ENCODE data around the gene DPP3.
A peak's percentile ranks its signal among the peaks of the same experiment; 100 is the strongest.

The DPP3 gene

DNA sequence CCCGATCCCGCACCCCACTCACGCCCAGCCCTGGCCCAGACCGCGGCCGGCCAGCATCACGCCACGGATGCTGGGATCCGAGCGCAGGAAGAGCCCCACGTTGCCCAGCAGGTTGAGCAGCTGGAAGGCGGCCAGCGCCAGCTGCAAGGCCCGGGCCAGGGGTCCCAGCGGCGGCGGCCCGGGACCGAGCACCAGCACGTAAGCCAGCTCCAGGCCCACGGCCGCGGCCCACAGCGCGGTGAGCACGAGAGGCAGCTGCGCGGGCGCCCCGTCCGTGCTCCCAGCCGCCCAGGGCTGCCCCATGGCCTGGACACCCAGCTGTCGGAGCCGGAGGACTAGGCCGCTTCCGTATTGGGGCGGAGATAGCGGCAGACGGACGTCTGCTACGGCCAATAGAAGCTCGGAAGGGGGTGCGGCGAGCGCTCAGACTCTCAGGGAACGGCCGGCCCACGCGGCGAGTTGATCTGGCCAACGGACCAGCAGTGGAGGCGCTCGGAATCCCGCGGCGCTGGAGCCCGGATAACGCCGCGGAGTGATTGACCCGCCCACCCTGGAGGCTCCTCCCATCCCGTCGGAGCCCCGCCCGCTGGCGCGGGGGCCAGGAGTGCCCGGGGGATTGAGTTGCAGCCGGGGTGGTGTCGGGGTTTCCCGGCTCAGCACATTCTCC is 65.6 kb downstream of the DPP3 start, which contains the start of gene ZDHHC24 (continued):
- TF ChIP-seq ZBTB20 (tag by site-specific recombination; IDR thresholded peaks at IDR 0.05): peak; percentile 99
- TF ChIP-seq ZNF600 (tag by site-specific recombination; IDR thresholded peaks at IDR 0.05): peak; percentile 58; the same call in 1 of the 2 replicates
- peak; percentile 82 for TF ChIP-seq SP3 (tag by site-specific recombination; IDR thresholded peaks at IDR 0.05)
- TF ChIP-seq ZNF514 (tag by site-specific recombination; IDR thresholded peaks at IDR 0.05): no peak
- TF ChIP-seq, protein P1, sequence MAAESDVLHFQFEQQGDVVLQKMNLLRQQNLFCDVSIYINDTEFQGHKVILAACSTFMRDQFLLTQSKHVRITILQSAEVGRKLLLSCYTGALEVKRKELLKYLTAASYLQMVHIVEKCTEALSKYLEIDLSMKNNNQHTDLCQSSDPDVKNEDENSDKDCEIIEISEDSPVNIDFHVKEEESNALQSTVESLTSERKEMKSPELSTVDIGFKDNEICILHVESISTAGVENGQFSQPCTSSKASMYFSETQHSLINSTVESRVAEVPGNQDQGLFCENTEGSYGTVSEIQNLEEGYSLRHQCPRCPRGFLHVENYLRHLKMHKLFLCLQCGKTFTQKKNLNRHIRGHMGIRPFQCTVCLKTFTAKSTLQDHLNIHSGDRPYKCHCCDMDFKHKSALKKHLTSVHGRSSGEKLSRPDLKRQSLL (tag by site-specific recombination; IDR thresholded peaks at IDR 0.05): peak; percentile 96
- TF ChIP-seq ZNF561 (tag by site-specific recombination; IDR thresholded peaks at IDR 0.05; ENCODE audit: borderline replicate concordance): 0 out of 2 replicates have a peak, but pooled peaks have one; percentile 69
- no peak for TF ChIP-seq SP7 (tag by site-specific recombination; IDR thresholded peaks at IDR 0.05)
- TF ChIP-seq, protein P2, sequence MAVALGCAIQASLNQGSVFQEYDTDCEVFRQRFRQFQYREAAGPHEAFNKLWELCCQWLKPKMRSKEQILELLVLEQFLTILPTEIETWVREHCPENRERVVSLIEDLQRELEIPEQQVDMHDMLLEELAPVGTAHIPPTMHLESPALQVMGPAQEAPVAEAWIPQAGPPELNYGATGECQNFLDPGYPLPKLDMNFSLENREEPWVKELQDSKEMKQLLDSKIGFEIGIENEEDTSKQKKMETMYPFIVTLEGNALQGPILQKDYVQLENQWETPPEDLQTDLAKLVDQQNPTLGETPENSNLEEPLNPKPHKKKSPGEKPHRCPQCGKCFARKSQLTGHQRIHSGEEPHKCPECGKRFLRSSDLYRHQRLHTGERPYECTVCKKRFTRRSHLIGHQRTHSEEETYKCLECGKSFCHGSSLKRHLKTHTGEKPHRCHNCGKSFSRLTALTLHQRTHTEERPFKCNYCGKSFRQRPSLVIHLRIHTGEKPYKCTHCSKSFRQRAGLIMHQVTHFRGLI (tag by site-specific recombination; IDR thresholded peaks at IDR 0.05): peak; percentile 63
- TF ChIP-seq ZNF121 (tag by site-specific recombination; IDR thresholded peaks at IDR 0.05): no peak
- TF ChIP-seq, protein P3, sequence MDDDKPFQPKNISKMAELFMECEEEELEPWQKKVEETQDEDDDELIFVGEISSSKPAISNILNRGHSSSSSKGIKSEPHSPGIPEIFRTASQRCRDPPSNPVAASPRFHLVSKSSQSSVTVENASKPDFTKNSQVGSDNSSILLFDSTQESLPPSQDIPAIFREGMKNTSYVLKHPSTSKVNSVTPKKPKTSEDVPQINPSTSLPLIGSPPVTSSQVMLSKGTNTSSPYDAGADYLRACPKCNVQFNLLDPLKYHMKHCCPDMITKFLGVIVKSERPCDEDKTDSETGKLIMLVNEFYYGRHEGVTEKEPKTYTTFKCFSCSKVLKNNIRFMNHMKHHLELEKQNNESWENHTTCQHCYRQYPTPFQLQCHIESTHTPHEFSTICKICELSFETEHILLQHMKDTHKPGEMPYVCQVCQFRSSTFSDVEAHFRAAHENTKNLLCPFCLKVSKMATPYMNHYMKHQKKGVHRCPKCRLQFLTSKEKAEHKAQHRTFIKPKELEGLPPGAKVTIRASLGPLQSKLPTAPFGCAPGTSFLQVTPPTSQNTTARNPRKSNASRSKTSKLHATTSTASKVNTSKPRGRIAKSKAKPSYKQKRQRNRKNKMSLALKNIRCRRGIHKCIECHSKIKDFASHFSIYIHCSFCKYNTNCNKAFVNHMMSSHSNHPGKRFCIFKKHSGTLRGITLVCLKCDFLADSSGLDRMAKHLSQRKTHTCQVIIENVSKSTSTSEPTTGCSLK (tag by site-specific recombination; IDR thresholded peaks at IDR 0.05): no peak
- TF ChIP-seq SALL2 (tag by site-specific recombination; IDR thresholded peaks at IDR 0.05; ENCODE audit: borderline replicate concordance): no peak
- peak; percentile 26; the same call in 1 of the 2 replicates for TF ChIP-seq ZXDB (tag by site-specific recombination; IDR thresholded peaks at IDR 0.05)
- no peak for TF ChIP-seq ZNF174 (tag by site-specific recombination; IDR thresholded peaks at IDR 0.05)
- no peak for TF ChIP-seq OSR2 (tag by site-specific recombination; IDR thresholded peaks at IDR 0.05)
- no peak for TF ChIP-seq ZNF473 (tag by site-specific recombination; IDR thresholded peaks at IDR 0.05)
- peak; percentile 86 for TF ChIP-seq SP2 (tag by site-specific recombination; IDR thresholded peaks at IDR 0.05)
- peak; percentile 71 for TF ChIP-seq ZNF341 (tag by site-specific recombination; IDR thresholded peaks at IDR 0.05; ENCODE audit: low read depth)
- TF ChIP-seq ZNF239 (tag by site-specific recombination; IDR thresholded peaks at IDR 0.05): no peak
- TF ChIP-seq, protein P4, sequence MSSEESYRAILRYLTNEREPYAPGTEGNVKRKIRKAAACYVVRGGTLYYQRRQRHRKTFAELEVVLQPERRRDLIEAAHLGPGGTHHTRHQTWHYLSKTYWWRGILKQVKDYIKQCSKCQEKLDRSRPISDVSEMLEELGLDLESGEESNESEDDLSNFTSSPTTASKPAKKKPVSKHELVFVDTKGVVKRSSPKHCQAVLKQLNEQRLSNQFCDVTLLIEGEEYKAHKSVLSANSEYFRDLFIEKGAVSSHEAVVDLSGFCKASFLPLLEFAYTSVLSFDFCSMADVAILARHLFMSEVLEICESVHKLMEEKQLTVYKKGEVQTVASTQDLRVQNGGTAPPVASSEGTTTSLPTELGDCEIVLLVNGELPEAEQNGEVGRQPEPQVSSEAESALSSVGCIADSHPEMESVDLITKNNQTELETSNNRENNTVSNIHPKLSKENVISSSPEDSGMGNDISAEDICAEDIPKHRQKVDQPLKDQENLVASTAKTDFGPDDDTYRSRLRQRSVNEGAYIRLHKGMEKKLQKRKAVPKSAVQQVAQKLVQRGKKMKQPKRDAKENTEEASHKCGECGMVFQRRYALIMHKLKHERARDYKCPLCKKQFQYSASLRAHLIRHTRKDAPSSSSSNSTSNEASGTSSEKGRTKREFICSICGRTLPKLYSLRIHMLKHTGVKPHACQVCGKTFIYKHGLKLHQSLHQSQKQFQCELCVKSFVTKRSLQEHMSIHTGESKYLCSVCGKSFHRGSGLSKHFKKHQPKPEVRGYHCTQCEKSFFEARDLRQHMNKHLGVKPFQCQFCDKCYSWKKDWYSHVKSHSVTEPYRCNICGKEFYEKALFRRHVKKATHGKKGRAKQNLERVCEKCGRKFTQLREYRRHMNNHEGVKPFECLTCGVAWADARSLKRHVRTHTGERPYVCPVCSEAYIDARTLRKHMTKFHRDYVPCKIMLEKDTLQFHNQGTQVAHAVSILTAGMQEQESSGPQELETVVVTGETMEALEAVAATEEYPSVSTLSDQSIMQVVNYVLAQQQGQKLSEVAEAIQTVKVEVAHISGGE (tag by site-specific recombination; conservative IDR thresholded peaks at IDR 0.05; ENCODE audit: low read depth): peak; percentile 39; the same call in 1 of the 2 replicates
- TF ChIP-seq ZNF354C (tag by site-specific recombination; IDR thresholded peaks at IDR 0.05; ENCODE audit: borderline replicate concordance, low read depth): no peak
- TF ChIP-seq ZNF23 (tag by site-specific recombination; IDR thresholded peaks at IDR 0.05; ENCODE audit: borderline replicate concordance): no peak
- TF ChIP-seq KLF10 (tag by site-specific recombination; IDR thresholded peaks at IDR 0.05): 0 out of 2 replicates have a peak, but pooled peaks have one; percentile 25
- 0 out of 2 replicates have a peak, but pooled peaks have one; percentile 14 for TF ChIP-seq ZEB2 (tag by site-specific recombination; IDR thresholded peaks at IDR 0.05)
- TF ChIP-seq, protein P5, sequence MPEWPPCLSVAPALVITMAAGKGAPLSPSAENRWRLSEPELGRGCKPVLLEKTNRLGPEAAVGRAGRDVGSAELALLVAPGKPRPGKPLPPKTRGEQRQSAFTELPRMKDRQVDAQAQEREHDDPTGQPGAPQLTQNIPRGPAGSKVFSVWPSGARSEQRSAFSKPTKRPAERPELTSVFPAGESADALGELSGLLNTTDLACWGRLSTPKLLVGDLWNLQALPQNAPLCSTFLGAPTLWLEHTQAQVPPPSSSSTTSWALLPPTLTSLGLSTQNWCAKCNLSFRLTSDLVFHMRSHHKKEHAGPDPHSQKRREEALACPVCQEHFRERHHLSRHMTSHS (tag by site-specific recombination; IDR thresholded peaks at IDR 0.05): no peak
- TF ChIP-seq, protein P6, sequence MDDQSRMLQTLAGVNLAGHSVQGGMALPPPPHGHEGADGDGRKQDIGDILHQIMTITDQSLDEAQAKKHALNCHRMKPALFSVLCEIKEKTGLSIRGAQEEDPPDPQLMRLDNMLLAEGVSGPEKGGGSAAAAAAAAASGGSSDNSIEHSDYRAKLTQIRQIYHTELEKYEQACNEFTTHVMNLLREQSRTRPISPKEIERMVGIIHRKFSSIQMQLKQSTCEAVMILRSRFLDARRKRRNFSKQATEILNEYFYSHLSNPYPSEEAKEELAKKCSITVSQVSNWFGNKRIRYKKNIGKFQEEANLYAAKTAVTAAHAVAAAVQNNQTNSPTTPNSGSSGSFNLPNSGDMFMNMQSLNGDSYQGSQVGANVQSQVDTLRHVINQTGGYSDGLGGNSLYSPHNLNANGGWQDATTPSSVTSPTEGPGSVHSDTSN (CRISPR knock-in tag; IDR thresholded peaks at IDR 0.05): peak; percentile 96
- no peak for TF ChIP-seq ZNF324 (tag by site-specific recombination; IDR thresholded peaks at IDR 0.05)
- TF ChIP-seq ZNF335 (tag by site-specific recombination; conservative IDR thresholded peaks at IDR 0.05): peak; percentile 43
- TF ChIP-seq ZNF621 (tag by site-specific recombination; IDR thresholded peaks at IDR 0.05): peak; percentile 97
